Jurkat, Clone E6-1 (cell line): Measurements from ENCODE around the gene PHPT1.
"Not testable (repeated sequence)": the region's sequence is repeated elsewhere in the genome, so short reads cannot be mapped to it uniquely, and the experiment has no call there.

ENCODE experiments used
- DNase-seq: peaks from one replicate; pipeline ENCODE4 v3.0.0-alpha.2; 2011; ENCODE audit warnings: low read depth, low spot score
- H3K4me3 ChIP-seq: 2 replicates; pipeline ENCODE4 v1.5.1; 2011; ENCODE audit warnings: mild to moderate bottlenecking, low read length, control low read depth, moderate library complexity

The PHPT1 gene

DNA sequence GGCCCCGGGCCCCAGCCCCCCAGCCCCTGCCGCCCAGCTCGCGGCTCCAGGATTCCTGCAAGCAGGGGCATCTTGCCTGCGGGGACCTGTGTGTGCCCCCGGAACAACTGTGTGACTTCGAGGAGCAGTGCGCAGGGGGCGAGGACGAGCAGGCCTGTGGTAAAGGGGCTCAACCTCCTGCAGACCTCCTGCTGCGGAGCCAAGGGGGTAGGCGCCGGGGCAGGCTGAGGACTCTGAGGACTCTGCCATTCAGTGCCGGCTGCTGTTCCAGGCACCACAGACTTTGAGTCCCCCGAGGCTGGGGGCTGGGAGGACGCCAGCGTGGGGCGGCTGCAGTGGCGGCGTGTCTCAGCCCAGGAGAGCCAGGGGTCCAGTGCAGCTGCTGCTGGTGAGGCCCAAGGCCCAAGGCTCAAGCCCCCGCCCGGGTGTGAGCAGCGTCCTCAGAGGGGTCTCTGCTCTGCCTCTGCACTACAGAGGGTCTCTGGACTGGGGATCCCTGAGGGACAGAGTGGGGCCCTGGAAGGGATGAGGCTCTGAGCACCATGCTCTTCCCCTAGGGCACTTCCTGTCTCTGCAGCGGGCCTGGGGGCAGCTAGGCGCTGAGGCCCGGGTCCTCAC, 6.4 kb downstream of the PHPT1 start:
- no peak for DNase-seq
- H3K4me3 ChIP-seq, result no peak overlapping the region

DNA sequence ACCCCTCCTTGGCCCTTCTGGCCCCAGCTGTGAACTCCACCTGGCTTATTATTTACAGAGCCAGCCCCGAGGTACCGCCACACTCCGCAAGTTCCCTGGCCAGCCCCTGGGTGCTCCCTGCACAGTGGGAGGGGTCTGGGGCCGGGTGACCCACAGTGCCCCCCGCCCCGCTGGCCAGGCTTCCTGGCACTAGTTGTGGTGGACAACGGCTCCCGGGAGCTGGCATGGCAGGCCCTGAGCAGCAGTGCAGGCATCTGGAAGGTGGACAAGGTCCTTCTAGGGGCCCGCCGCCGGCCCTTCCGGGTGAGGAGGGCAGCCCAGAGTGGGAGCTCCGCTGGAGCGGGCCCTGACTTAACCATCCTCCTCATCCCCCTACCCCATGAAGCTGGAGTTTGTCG, 6.9 kb downstream of the PHPT1 start:
- no peak for DNase-seq
- no peak overlapping the region for H3K4me3 ChIP-seq

DNA sequence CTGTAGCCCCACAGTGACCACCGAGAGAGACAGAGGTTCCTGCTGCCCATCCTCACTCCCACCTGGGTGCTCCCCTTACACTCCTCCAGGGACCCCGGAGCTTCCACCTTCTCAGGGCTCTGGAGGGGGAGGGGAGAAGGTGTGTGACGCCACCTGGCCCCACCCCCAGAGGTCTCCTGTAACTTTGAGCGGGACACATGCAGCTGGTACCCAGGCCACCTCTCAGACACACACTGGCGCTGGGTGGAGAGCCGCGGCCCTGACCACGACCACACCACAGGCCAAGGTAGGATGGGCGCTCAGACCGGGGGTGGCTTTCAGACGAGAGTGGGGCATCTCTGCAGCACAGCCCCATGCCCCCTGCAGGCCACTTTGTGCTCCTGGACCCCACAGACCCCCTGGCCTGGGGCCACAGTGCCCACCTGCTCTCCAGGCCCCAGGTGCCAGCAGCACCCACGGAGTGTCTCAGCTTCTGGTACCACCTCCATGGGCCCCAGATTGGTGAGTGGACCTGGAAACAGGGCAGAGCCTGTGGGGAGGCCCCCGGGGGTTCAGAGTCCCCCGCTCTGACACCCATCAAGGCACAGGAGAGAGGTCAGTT, 7.4 kb downstream of the PHPT1 start:
- DNase-seq, result no peak
- H3K4me3 ChIP-seq, result no peak overlapping the region

DNA sequence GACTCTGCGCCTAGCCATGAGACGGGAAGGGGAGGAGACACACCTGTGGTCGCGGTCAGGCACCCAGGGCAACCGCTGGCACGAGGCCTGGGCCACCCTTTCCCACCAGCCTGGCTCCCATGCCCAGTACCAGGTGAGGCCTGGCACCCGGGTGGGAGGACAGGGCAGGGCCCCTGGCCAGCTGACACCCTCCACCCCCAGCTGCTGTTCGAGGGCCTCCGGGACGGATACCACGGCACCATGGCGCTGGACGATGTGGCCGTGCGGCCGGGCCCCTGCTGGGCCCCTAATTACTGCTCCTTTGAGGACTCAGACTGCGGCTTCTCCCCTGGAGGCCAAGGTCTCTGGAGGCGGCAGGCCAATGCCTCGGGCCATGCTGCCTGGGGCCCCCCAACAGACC, 8.0 kb downstream of the PHPT1 start:
- H3K4me3 ChIP-seq, result no peak overlapping the region
- no peak for DNase-seq

DNA sequence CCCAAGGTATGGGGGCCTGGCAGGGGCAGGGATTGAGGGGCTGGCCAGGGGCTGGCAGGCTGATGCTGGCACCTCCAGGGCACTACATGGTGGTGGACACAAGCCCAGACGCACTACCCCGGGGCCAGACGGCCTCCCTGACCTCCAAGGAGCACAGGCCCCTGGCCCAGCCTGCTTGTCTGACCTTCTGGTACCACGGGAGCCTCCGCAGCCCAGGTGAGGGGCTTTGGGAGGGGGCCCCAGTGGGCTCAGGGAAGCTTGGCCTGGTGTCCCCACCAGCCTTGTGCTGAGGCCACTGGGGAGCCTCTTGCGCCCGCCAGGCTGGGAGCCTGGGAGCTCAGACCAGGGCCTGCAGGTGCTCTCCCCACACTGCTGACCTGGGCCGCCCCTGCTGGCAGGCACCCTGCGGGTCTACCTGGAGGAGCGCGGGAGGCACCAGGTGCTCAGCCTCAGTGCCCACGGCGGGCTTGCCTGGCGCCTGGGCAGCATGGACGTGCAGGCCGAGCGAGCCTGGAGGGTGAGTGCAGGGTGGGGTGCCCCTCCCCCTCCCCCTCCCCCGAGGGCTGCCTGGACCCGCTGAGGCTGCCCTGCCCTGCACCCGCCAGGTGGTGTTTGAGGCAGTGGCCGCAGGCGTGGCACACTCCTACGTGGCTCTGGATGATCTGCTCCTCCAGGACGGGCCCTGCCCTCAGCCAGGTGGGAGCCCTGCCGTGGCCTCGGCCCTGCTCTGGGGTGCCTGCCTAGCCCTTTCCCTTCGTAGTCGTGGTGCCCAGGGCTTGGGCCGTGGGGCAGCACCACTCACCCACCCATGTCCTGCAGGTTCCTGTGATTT, 8.6 kb downstream of the PHPT1 start:
- H3K4me3 ChIP-seq, result no peak overlapping the region
- DNase-seq, result no peak

DNA sequence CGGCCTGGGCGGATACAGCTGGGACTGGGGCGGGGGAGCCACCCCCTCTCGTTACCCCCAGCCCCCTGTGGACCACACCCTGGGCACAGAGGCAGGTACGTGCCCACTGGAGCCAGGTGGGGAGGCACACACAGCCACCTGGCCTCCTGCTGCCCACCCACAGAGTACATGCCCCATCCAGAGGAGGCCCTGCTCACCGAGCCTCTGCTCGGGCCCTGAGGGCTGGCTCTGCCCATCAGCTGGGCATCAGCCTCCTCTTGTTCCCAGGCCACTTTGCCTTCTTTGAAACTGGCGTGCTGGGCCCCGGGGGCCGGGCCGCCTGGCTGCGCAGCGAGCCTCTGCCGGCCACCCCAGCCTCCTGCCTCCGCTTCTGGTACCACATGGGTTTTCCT, 9.2 kb downstream of the PHPT1 start:
- no peak for DNase-seq

DNA sequence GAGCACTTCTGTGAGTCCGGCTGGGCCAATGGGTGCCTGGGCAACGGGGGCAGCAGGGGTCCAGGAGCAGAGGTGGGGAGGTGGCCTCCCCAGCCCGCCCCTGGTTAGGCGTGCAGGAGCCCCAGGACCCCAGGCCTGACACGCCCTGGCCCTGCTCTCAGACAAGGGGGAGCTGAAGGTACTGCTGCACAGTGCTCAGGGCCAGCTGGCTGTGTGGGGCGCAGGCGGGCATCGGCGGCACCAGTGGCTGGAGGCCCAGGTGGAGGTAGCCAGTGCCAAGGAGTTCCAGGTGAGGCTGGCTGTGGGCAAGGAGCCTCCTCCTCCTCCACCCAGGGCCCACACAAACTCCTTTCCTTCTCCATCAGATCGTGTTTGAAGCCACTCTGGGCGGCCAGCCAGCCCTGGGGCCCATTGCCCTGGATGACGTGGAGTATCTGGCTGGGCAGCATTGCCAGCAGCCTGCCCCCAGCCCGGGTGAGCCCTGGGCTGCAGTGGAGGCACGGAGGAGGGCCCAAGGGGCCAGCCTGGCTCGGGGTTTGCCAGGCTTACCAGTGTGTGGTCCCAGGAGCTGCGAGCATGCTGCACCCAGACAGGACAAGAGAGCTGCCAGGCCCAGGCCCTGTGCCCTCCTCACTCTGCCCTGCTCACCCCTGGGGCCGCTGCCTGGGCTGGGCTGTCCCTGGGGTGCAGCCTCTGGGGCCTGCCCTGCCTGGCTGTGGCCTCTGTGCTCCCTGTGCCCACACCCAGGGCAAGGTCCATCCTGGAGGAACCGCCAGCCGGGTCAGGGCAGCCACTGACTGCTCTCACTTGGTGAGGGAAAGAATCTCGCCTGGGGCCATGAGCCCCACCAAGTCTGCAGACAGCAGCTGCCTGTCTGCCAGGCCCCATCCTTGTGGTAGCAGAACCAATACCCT, 9.9 kb downstream of the PHPT1 start:
- H3K4me3 ChIP-seq, result no peak overlapping the region
- no peak for DNase-seq

More for the DNA sequence above, 9.2 kb downstream of the PHPT1 start:
- H3K4me3 ChIP-seq, result no peak overlapping the region

DNA sequence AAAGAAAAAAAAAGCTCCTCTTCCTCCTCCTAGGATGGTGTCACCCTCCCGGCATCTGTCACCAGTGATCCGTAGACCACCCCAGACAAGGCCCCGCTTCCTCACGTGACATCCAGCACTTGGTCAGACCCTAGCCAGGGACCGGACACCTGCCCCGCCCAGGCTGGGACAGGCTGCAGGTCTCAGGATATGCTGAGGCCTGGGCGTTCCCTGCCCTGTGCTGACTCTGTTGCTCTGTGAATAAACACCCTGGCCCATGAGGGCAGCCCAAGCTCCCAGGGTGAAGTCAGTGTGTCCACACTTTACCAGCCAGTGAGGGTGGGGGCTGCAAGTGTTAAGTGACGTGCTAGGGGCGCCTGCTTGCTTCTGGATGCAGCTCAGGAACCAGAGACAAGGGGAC, 11.3 kb downstream of the PHPT1 start:
- no peak for DNase-seq
- H3K4me3 ChIP-seq, result no peak overlapping the region

DNA sequence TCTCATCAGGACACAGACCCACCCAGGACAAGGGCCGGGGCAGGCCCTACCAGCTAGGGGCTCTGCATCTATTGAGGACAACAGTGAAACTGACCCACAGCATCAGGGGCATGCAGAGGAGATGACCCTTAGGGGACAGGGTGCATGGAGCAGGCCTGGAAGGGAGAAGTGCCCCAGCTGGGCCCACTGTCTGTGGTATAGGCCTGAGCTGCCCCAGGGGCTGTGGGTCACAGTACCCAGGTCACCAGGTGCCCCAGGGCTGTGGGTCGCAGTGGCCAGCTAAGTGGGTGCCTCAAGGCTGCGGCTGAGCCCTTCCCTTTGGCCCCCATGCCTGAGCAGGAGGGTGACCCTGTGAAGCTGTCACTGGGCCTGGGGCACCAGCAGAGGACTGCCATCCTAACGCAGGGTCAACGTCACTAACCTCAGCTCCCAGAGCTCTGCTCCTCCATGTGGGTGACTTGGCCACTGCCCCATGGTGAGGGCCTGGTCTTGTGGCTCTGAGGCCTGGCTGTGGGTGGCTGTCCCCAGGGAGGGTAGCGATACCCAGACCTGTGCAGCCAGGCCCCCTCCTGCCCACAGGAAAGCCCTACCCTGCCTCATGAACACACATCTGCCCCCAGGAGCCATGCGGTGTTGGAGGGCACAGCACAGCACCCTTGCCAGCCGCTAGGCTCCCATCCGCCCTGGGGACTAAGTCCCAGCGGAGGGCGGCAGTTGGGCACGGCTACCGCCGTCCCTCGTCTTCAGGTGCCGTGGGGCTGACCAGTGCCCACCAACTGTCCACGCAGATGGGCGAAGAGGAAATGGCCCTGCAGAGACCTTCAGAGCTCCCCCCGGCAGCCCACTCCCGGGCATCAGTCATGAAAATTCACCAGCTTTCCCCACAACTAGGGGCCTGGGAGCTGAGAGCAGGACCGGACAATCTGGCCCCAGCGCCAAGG, 12.0 kb downstream of the PHPT1 start:
- DNase-seq, result no peak
- no peak overlapping the region for H3K4me3 ChIP-seq

DNA sequence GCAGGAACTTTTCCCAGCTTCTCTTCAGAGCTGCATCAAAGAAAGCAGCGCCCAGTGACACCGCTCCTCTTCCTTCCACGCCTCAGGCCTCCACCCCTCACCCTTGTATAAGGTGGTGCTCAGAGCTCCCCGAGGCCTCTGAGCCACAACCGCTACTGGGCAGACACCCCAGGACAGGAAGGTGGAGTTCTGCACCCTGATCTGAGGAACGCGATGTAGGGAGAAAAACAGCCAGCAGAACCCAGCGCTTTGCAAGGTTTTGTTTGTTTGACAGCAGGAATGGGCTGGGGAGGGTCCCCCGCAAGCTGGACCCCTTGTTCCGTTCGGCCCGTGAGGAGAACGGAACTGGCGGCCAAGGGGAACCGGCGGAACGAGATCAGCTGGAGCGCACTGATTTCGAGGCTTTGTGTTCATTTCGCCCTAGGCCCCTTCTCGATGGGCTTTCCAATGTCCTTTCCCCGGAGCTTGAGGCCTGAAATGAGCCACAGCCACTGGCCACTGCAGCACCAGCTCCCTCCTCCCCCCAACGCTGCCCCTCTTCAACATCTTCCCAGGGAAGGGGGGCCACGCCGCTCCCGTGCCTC, 12.8 kb downstream of the PHPT1 start:
- H3K4me3 ChIP-seq, result no peak overlapping the region
- DNase-seq, result no peak

DNA sequence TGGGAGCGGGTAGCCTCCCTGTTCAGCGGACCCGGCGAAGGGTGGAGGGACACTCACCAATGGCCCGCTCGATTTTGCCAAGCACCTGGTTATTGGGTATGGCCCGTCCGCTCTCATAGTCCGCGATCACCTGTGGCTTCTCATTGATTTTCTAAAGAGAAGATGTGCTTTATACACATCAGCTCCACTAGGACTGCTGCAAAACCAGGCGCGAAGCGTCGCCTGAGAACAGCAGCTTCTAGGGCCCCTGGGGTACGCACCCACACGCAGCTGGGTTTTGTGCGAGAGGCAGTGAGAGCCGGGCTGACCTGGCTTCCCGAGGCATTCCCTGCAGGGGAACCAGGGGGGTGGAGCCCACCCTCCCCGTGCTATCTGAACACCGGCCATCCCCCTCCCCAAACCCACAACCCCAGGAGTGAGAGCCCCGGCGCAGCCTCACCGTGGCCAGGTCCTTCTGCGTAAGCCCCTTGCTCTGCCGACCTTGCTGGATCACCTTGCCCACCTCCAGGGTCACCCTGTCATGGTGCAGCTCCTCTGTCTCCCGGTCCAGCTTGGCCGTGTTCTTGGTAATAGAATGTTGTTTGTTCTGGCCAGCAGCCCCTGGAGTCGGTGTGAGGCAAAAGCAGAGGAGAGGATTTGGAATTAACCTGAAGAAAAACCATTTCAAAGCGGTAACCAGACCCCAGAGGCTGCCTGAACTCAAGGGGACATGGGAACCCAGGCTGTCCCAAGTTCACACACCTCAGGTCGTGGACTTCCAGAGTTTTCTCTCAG, 13.8 kb downstream of the PHPT1 start:
- H3K4me3 ChIP-seq, result no peak overlapping the region
- DNase-seq, result no peak

DNA sequence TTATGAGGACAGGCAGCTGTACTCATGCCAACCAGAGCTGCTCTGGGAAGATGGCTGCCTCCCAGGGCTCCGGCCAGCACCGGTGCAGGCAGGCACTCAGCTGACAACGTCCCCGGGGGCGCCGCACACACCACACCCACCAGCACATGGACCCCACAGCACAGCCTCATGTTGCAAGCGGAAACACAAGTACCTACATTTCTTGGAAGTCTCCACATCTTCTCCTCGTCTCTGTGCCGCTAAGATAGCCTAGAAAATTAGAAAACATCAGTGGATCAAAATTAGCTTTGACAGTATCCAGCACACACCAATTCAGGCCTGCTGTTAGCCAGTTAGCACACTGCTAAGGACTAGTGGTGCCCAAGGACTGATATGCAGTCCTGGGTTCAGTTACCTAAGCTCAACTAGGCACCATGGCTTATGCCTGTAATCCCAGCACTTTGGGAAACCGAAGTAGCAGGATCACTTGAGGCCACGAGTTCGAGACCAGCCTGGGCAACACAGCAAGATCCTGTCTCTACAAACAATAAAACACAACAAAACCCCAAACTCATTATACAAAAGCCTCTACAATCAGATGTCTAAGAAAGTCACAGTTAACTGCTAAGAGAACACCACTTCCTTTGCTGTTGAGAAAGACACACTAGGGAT, 14.5 kb downstream of the PHPT1 start:
- DNase-seq, result no peak
- no peak overlapping the region for H3K4me3 ChIP-seq

DNA sequence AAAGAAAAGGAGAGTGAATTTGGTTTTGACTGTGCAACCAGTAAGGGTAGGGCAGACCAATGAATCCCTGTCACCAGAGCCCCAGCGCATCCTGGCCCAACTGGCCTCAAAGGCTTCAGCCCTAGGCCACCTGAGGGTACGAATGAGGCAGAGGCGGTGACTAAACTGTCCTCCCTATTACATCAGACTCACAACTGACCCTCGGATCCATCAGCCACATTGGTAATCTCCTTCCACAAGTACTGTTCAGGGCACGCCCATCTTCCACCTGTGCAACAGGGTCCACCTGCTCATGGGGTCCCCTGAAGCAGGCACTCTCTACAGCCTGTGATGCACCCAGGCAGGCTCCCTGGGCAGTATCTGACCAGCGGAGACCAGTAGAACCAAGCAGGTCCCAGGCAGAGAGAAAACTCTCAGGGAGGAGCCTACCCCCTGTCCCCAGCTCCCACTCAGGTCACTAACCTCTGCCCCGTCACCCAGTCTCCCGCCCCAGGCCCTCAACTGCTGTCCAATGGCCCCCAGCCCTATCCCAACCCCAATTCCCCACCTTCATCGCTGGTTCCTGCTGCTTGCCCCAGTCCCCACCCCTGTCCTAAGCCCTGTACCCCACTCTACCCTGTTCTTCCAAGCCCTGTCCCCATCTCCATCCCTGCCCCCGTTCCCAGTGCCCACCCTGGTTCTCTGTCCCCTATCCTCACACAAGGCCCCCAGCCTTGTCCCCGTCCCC, 16.0 kb downstream of the PHPT1 start:
- DNase-seq, result no peak
- H3K4me3 ChIP-seq, result peak overlapping the region; percentile 70

DNA sequence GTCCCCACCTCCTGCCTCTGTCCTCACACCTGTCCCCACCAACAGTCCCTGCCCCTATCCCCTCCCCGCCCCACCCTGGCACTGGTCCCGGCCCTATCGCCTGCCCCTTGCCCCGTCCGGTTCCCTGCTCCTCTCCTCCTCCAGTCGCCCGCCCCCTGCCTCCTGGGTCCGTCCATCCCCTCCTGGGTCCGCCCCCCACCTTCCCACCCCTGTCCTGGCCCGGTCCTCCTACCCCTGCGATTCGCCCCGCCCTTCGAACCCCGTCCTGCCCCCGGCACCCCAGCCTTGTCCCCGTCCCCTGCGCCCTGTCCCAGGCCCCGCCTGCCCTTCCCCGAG, 16.5 kb downstream of the PHPT1 start:
- no peak for DNase-seq
- peak overlapping the region; percentile 70 for H3K4me3 ChIP-seq

DNA sequence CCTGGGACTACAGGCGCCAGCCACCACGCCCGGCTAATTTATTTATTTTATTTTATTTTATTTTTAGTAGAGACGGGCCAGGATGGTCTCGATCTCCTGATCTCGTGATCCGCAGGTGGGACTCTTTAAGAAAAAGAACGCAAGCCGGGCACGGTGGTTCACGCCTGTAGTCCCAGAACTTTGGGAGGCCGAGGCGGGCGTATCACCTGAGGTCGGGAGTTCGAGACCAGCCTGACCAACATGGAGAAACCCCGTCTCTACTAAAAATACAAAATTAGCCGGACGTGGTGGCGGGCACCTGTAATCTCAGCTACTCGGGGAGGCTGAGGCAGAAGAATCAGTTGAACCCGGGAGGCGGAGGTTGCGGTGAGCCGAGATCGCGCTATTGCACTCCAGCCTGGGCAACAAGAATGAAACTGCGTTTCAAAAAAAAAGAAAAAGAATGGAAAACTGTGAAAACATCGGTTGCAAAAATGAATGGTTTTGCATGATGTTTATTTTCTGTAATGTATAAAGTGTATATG, 17.8 kb downstream of the PHPT1 start:
- not testable (repeated sequence) for DNase-seq
- peak overlapping the region; percentile 70 for H3K4me3 ChIP-seq

DNA sequence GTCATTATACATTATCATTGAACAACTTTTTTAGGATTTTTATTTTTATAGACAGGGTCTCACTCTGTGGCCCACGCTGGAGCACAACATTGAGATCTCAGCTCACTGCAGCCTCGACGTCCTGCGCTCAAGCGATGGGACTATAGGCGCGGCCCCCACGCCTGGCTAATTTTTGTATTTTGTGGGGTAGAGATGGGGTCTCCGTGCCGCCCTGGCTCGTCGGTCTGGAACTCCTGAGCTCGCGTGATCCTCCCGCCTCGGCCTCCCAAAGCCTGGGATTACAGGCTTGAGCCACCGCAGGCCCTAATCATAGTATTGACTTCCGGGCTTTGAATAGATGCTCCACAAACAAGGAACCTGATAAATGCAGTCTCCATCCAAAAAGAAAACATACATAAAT, 18.3 kb downstream of the PHPT1 start:
- no peak for DNase-seq
- no peak overlapping the region for H3K4me3 ChIP-seq
